ENCODE measurements around the gene LGR4. TPM values are rescaled to one million over a fixed set of nuclear protein-coding genes. Genes with fewer than 3 reads are reported as not detected.

LGR4 gene
- total and polyA plus RNA-seq, 2 of the 13 experiments (the other 11 are each of a cell fraction or from before 2014, with no cell fraction given): 42.1 to 68.7 TPM

- no peak for TF ChIP-seq ZBTB10 (CRISPR knock-in tag; IDR thresholded peaks at IDR 0.05; ENCODE audit: borderline replicate concordance)
- peak; percentile 56; the same call in 1 of the 2 replicates for TF ChIP-seq GFI1 (CRISPR knock-in tag; IDR thresholded peaks at IDR 0.05; ENCODE audit: borderline replicate concordance)
- no peak for TF ChIP-seq ZNF839 (CRISPR knock-in tag; IDR thresholded peaks at IDR 0.05; ENCODE audit: borderline replicate concordance)
- TF ChIP-seq ZNF510 (CRISPR knock-in tag; IDR thresholded peaks at IDR 0.05; ENCODE audit: low read depth): 0 out of 2 replicates have a peak, but pooled peaks have one; percentile 21
- TF ChIP-seq ZNF407 (CRISPR knock-in tag; IDR thresholded peaks at IDR 0.05; ENCODE audit: not compliant biosample characterization): peak; percentile 76
- no peak for TF ChIP-seq ZNF543 (CRISPR knock-in tag; IDR thresholded peaks at IDR 0.05)
- no peak for TF ChIP-seq ZNF780A (CRISPR knock-in tag; IDR thresholded peaks at IDR 0.05)
- no peak for TF ChIP-seq MTERF4 (CRISPR knock-in tag; IDR thresholded peaks at IDR 0.05)
- no peak; the same call in 1 of the 2 replicates for TF ChIP-seq ZNF567 (CRISPR knock-in tag; IDR thresholded peaks at IDR 0.05; ENCODE audit: borderline replicate concordance)
- peak; percentile 87 for TF ChIP-seq HOXA5 (CRISPR knock-in tag; IDR thresholded peaks at IDR 0.05)
These were observed 33.9 kb upstream of the LGR4 start, which contains the start of gene LIN7C (continued) for GRCh38 chr11:27506200-27507182.

All from HepG2 (cell line).